Activated CD4-positive, CD25-positive, alpha-beta regulatory T cell treated with anti-CD3 and anti-CD28 coated beads, Interleukin-2, amount 50 U/mL, for 16 hours (primary cell): ENCODE data around the gene LRSAM1.

Experiments used
- DNase-seq: peaks from one replicate; pipeline ENCODE4 v3.0.0-alpha.2; 2020; ENCODE audit warnings: low read depth, low spot score

The LRSAM1 gene

DNA sequence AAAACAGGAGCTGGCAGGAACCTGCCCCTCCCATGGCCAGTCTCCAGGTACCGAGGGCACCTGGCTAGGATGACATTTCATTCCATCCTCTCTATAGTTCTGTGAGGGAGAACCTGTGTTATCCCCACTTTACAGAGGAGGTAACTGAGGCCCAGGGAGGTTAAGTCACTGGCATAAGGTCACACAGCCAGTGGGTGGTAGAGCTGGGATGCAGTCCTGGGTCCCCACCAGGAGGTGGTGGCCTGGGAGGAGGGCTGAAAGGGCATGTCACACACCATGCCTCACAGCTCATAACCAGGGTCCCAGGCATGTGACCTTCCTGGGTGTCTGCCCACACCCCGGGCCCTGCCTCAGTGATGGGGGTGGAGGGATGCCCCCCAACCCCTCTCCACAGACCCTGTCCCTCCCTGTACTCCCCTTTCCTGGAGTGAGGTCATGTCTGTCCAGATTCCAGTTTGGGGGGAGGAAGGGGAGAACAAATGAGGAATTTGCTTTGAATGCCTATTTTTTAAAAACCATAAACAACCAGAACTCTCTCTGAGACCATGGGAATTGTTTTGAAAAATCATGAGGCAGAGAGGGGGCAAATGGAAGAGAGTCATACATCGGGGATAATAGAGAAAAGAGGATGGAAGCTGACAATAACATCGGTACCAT is 83.1 kb downstream of the LRSAM1 start:
- DNase-seq: no peak

- no peak for DNase-seq
Measured at GRCh38 chr9:127534931-127535330, 83.6 kb downstream of the LRSAM1 start.

- no peak for DNase-seq
Measured at GRCh38 chr9:127535396-127535795, 84.1 kb downstream of the LRSAM1 start.

GRCh38 chr9:127535834-127536233 is 84.5 kb downstream of the LRSAM1 start:
- DNase-seq: no peak

- no peak for DNase-seq
Measured at GRCh38 chr9:127536499-127536898, 85.2 kb downstream of the LRSAM1 start.

GRCh38 chr9:127537014-127537413 is 85.7 kb downstream of the LRSAM1 start:
- no peak for DNase-seq

DNA sequence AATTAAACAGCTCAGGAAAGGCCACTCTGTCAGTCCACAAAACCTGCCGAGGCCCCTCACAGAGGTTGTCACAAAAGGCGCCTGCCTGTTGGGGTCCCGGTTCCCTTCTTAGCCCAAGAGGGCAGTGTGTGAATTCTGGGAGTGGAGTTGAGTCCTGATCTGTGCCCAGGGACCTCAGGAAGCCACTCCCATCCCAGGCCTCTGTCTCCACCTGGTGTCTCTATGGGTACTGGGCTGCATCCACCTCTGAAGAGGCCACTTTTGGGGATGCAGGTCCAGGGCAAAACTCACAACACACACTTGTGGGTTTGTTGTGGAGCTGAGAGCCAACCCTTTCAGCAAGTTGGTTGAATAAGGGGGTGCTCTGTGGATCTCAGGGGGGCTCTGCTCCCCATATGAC is 86.5 kb downstream of the LRSAM1 start:
- DNase-seq: no peak

GRCh38 chr9:127538849-127539258 is 87.5 kb downstream of the LRSAM1 start:
- DNase-seq: no peak

- no peak for DNase-seq
Measured at GRCh38 chr9:127539259-127539981, 88.1 kb downstream of the LRSAM1 start.

GRCh38 chr9:127539982-127540663 is 88.8 kb downstream of the LRSAM1 start:
- no peak for DNase-seq

- no peak for DNase-seq
Measured at GRCh38 chr9:127540664-127541041, 89.3 kb downstream of the LRSAM1 start.

DNA sequence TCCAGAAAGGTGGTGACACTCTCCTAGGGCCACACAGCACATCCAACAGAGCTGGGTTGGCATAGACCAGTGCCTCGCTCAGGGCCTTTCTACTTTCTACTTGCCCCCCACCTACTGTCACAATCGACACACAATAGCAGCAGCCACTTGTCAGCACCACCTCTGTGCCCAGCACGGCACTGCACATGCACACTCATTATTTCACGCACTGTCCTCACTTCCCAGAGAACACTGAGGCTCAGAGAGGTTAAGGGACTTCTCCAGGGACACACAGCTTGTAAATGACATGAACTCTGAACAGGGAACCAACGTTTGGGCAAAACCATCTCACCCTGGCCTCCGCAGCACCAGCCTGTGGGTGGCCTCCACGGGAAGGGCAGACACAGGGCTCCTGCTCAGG is 89.9 kb downstream of the LRSAM1 start:
- DNase-seq: no peak

GRCh38 chr9:127541865-127542264 is 90.6 kb downstream of the LRSAM1 start:
- DNase-seq: no peak

- DNase-seq: no peak
Measured at GRCh38 chr9:127543221-127543620, 91.9 kb downstream of the LRSAM1 start.

DNA sequence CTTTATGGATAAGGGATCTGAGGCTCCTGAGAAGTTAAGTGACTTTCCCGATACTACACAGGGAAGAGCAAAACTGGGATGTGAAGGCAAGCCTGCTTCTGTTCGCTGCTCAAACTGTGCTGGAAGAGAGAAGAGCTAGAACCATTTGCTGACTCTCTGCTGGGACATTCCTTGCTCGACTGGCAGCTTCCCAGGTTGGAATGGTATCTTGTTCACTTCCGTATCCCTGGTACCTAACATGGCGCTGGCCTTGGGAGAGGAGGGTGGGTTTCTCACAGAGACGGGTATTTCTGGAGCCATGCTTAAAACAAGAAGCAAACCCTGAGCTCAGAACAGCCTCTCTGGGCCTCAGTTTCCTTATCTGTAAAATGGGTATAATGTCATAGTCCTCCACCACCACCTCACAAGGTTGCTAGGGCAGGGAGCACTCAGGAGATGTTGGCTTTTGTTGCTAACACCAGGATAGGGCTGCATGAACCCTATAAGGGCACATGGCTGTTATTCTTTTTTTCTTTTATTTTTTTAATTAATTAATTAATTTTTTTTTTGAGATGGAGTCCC is 92.7 kb downstream of the LRSAM1 start:
- no peak for DNase-seq

DNA sequence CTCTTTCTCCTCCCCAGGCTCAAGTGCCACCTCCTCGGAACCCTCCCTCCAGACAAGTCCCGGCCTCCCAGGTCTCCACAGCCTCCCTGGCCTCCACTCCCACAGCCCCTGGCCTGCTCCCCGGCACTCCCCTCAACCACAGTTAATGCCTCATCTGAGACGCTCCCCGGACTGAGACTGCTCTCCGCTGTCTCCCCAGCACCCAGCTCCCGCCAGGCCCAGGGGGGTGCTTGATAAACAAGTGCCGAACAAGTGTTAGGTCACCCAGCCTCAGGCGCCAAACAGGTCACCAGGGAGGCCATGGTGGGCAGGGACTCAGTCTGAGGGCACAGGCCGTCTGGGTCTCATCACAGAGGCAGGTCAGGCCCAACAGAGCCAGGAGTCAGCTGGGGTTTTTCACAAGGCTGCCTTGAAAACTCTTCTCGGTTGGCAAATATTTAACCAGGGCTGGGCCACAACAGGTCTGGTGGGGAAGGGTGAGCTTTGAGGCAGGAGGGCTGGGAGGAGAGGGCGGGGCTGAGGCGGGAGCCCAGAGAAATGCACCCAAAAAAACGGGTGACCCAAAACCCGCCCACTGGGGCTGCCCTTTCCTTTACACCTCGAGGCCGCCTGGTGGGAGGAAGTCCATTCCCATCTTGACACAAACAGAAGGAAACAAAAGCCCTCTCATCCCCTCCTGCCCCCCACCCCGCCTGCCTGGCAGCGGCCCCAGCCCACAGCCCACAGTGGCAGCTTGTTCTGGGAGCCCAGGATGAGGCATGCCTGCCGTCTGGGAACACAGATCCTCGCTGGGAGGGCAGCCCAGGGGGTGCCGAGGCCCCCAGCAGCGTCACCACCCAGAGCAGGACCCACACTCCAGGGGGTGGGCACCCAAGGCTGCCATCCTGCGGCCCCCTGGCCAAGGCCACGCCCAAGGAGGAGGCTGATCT is 94.2 kb downstream of the LRSAM1 start:
- no peak for DNase-seq

DNA sequence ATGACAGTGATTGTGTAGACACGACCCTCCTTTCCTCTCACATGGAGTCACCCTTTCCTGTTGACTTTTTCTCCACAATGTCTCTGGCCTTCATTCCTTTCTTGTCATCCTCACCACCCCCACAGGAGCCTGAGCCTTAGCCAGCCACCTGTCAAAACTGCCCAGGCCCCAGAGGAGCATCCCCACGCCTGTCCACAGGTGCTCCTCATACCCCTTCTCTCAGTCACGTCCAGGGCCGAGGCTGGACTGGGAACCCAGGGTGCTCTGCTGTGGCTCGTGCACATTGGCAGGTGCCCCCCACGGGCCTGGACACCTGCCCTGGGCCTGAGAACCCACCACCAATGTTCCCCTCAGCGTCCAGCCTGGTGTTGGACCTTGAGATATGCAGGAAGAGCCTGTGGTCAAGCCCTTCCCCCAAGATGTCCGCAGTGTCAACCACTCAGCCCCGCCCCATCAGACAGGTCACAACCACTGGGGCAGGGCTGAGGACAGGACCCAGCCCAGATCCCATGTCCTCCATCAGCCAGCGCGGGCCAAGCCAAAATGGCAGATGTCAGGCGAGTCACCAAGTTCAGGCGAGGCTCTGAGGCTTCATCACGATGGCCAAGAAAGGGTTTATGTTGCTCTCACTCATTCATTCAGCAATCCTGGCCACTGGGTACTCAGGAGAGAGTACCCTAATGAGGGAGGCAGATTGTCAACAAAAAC is 95.0 kb downstream of the LRSAM1 start:
- DNase-seq: no peak

GRCh38 chr9:127548352-127548881 is 97.1 kb downstream of the LRSAM1 start:
- DNase-seq: no peak

DNA sequence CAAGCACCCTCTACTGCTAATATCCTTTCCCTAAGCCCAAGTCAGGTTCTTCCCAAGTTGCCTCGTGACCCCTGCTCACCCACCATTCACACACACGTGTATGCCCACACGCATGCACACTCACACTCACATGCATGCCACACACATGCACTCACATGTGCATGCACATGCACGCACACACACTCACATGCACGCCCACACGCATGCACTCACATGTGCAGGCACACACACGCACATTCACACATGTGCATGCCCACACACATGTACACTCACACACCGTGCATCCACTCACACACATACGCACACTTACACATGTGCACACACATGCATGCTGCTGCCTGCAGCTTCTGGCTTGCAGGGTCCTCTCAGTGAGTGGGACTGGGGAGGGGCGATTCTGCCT is 97.9 kb downstream of the LRSAM1 start:
- no peak for DNase-seq

DNA sequence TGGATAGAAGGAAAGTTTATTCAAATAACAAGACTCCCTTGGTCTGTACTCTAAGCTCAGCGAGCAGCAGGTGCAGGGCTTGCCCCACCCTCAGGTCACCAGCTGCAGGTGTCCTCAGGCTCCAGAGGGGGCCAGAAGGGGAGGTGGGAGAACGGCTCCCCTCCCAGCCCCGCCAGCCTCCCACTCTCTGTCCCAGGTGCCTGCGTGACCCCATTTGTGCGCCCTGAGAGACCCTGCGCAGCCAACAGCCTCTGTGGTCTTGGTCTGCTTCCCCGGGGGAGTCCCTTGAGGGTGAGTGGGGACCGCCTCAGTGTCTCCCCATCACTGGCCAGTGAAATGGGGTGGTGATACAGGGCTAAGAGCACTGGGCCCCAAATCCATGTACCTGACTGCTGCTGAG is 98.4 kb downstream of the LRSAM1 start:
- DNase-seq: no peak

DNA sequence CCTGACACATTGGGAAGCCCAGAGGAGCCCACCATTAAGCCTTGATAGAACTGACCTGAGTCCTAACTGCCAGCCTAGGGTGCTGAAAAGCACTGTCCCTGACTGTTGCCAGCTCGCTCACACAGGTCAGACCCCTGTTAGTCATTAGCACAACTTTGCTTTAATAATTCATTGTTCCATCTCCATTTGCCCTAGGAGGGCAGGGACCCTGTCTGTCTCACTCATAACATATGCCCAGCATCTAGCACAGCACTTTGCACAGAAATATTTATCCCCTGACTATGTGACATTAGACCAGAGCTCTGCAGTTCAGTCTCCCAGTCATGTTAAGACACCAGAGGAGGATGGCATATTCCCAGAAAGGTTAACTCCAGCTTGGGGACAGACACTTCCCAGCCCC is 99.0 kb downstream of the LRSAM1 start:
- DNase-seq: no peak
